SU-DHL-6 (cell line): ENCODE data around the gene CEBPG.

Experiments
- H2AFZ ChIP-seq: fragments of 200-600 bp; sonication (generic); 2 replicates; pipeline ENCODE4 v1.6.1; 2014; ENCODE audit warnings: low read depth, mild to moderate bottlenecking, moderate library complexity, mixed read lengths, antibody characterized with exemption, low read length; ENCODE audit not compliant: severe bottlenecking
- H3F3A ChIP-seq: fragments of 200-600 bp; shearing (Covaris generic); 2 replicates; pipeline ENCODE4 v1.6.0; 2016; ENCODE audit warnings: antibody characterized with exemption, mild to moderate bottlenecking; ENCODE audit not compliant: insufficient read depth
- H3K27ac ChIP-seq: fragments of 200-600 bp; sonication (generic); 2 replicates; pipeline ENCODE4 v1.5.1; 2016; ENCODE audit warnings: low read depth, mild to moderate bottlenecking, low read length, moderate library complexity, mixed read lengths
- H3K27me3 ChIP-seq: fragments of 200-600 bp; sonication (generic), shearing (Covaris generic); 2 replicates; pipeline ENCODE4 v1.6.0; 2014; ENCODE audit warnings: mild to moderate bottlenecking, low read length
- H3K36me3 ChIP-seq: fragments of 200-600 bp; sonication (generic); 2 replicates; pipeline ENCODE4 v1.6.1; 2014; ENCODE audit warnings: mild to moderate bottlenecking, low read length, mixed read lengths
- H3K4me2 ChIP-seq: fragments of 300-600, 200-600 bp; shearing (Covaris generic), sonication (generic); 2 replicates; pipeline ENCODE4 v1.6.0; 2014; ENCODE audit warnings: low read length, low read depth, mild to moderate bottlenecking; ENCODE audit not compliant: poor library complexity, severe bottlenecking
- H3K4me3 ChIP-seq: fragments of 200-600 bp; sonication (generic); 2 replicates; pipeline ENCODE4 v1.5.1; 2014; ENCODE audit warnings: antibody characterized with exemption, low read length, mild to moderate bottlenecking, mixed read lengths; ENCODE audit not compliant: insufficient read depth, poor library complexity, severe bottlenecking
- H3K79me2 ChIP-seq: fragments of 200-600 bp; sonication (generic); 2 replicates; pipeline ENCODE4 v1.6.1; 2014; ENCODE audit warnings: mild to moderate bottlenecking, low read length, moderate library complexity; ENCODE audit not compliant: insufficient read depth
- H3K9ac ChIP-seq: fragments of 200-600 bp; sonication (generic); 2 replicates; pipeline ENCODE4 v1.7.0; 2014; ENCODE audit warnings: mild to moderate bottlenecking, low read length
- H3K9me2 ChIP-seq: fragments of 200-600 bp; sonication (generic); replicated peaks from 2 replicates; pipeline ENCODE4 v1.6.1; 2014; ENCODE audit warnings: low read length; ENCODE audit not compliant: insufficient read depth
- H3K9me3 ChIP-seq: fragments of 200-600 bp; sonication (generic); 2 replicates; pipeline ENCODE4 v1.6.1; 2014; ENCODE audit warnings: low read length, mixed read lengths; ENCODE audit not compliant: insufficient read depth
- H4K20me1 ChIP-seq: fragments of 200-600 bp; sonication (generic); 2 replicates; pipeline ENCODE4 v1.6.1; 2014; ENCODE audit warnings: low read depth, mild to moderate bottlenecking, antibody characterized with exemption, low read length, moderate library complexity, mixed read lengths
- EZH2phosphoT487 ChIP-seq: fragments of 200-600 bp; sonication (generic), shearing (Covaris generic); conservative IDR thresholded peaks from 2 replicates; pipeline ENCODE4 v1.6.1; 2018; ENCODE audit warnings: mild to moderate bottlenecking, antibody characterized with exemption, low read length, moderate library complexity, mixed read lengths
- TF ChIP-seq, protein P1 (sequence below): fragments of 200-600 bp; sonication (generic); IDR thresholded peaks from one replicate; pipeline ENCODE4 v1.5.1; 2017; ENCODE audit warnings: antibody characterized with exemption, mild to moderate bottlenecking, low read length, moderate library complexity; ENCODE audit not compliant: insufficient read depth, poor library complexity, severe bottlenecking

CEBPG gene

DNA sequence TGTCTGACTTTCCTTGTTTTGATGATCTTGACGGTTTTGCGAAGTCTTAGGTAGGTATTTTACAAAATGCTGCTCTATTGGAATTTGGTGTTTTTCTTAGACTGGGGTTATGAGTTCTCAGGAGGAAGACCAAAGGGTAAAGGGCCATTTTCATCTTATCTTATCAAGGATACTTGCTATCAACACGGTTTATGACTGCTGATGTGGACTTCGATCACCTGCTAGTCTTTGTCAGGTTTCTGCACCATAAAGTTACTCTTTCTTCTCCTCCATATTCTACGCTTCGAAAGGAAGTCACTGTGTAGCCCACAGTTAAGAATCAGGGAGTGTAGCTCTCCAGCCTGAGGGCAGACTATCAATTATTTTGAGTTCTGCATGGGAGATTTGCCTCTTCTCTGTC, 7.4 kb upstream of the CEBPG start:
- H3K4me3 ChIP-seq, result no peak overlapping the region
- no peaks in the 10 kb centered on the region for H3K79me2 ChIP-seq
- no peak overlapping the region for H3K9ac ChIP-seq
- H3K27ac ChIP-seq, result no peak overlapping the region
- H3K27me3 ChIP-seq, result no peaks in the 10 kb centered on the region
- H3F3A ChIP-seq, result no peaks in the 10 kb centered on the region
- no peak for TF ChIP-seq EZH2phosphoT487
- TF ChIP-seq, protein P1, sequence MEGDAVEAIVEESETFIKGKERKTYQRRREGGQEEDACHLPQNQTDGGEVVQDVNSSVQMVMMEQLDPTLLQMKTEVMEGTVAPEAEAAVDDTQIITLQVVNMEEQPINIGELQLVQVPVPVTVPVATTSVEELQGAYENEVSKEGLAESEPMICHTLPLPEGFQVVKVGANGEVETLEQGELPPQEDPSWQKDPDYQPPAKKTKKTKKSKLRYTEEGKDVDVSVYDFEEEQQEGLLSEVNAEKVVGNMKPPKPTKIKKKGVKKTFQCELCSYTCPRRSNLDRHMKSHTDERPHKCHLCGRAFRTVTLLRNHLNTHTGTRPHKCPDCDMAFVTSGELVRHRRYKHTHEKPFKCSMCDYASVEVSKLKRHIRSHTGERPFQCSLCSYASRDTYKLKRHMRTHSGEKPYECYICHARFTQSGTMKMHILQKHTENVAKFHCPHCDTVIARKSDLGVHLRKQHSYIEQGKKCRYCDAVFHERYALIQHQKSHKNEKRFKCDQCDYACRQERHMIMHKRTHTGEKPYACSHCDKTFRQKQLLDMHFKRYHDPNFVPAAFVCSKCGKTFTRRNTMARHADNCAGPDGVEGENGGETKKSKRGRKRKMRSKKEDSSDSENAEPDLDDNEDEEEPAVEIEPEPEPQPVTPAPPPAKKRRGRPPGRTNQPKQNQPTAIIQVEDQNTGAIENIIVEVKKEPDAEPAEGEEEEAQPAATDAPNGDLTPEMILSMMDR, result no peak
- no peaks in the 10 kb centered on the region for H4K20me1 ChIP-seq
- H3K9me2 ChIP-seq, result no peaks in the 10 kb centered on the region
- no peak overlapping the region for H2AFZ ChIP-seq
- H3K36me3 ChIP-seq, result no peaks in the 10 kb centered on the region
- H3K4me2 ChIP-seq, result no peak overlapping the region
- no peaks in the 10 kb centered on the region for H3K9me3 ChIP-seq

DNA sequence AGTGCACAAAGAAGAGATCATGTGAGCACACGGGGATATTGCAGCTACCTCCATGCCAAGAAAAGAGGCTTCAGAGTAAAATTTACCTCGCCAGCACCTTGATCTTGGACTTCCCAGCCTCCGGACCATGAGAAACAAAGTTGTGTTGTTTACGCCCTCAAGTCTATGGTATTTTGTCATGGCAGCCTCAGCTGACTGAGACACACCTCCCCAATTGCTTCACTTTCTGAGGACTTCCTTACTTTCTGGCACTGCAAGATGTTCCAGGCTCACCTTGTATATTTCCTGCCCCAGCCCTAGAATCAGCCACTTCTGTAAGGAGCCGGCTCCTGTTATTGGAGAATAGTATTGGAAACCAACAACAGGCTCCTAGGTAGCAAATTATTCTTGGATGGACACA, 6.6 kb upstream of the CEBPG start:
- no peak overlapping the region for H3K9ac ChIP-seq
- no peak overlapping the region for H3K27ac ChIP-seq
- peaks cover under 1% of the 10 kb centered on the region; the same call in 1 of the 2 replicates for H3F3A ChIP-seq
- no peaks in the 10 kb centered on the region for H3K36me3 ChIP-seq
- no peak overlapping the region for H3K4me2 ChIP-seq
- no peak for TF ChIP-seq EZH2phosphoT487
- TF ChIP-seq, protein P1, result no peak
- H3K79me2 ChIP-seq, result no peaks in the 10 kb centered on the region
- no peaks in the 10 kb centered on the region for H4K20me1 ChIP-seq
- no peak overlapping the region for H2AFZ ChIP-seq
- H3K9me2 ChIP-seq, result no peaks in the 10 kb centered on the region
- no peaks in the 10 kb centered on the region for H3K9me3 ChIP-seq
- no peaks in the 10 kb centered on the region for H3K27me3 ChIP-seq
- no peak overlapping the region for H3K4me3 ChIP-seq

DNA sequence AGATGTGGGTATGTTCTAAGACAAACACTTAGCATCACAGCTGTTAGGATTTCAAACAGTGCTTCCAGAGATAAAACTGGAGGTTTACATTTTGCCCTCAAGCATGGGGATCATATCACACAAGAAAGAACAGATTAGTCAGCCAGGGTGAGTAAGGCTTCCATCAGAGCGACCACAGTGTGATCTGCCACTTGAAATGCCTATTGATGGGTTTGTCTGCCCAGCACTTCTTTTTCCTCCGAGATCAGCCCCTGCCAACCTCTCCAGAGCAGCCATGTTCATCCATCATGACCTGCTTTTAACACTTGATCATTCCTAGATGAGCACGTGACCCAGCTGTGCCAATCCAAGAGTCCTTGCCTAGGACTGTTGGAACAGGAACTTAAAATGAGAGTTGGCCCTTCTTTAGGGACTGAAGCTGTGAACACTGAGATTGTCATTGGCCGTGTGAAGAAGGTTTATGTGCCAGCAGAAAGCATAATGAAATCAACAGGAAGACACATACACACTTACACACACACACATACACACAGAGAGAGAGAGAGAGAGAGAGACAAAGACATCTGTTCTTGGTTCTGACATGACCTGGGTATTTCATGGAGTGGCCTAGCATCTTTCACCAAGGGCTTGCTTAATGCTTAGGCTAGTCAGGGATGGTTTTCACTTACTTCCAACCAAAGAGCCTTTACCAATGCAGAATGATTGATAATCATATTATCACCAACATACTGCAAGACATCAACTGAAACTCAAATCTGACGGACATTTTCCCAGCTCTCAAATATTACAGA, 5.2 kb upstream of the CEBPG start:
- no peaks in the 10 kb centered on the region for H3K9me2 ChIP-seq
- H3K27ac ChIP-seq, result no peak overlapping the region
- H3K27me3 ChIP-seq, result no peaks in the 10 kb centered on the region
- H3K4me3 ChIP-seq, result no peak overlapping the region
- peaks cover 5% of the 10 kb centered on the region; the same call in 1 of the 2 replicates for H3F3A ChIP-seq
- TF ChIP-seq, protein P1, result no peak
- no peak for TF ChIP-seq EZH2phosphoT487
- no peaks in the 10 kb centered on the region for H4K20me1 ChIP-seq
- H3K9ac ChIP-seq, result no peak overlapping the region
- no peak overlapping the region for H2AFZ ChIP-seq
- H3K9me3 ChIP-seq, result no peaks in the 10 kb centered on the region
- H3K4me2 ChIP-seq, result no peak overlapping the region
- H3K36me3 ChIP-seq, result no peaks in the 10 kb centered on the region
- H3K79me2 ChIP-seq, result no peaks in the 10 kb centered on the region
